GM12878 (cell line): ENCODE results near the gene HOXB3. TPM values are rescaled to one million over a fixed set of nuclear protein-coding genes. Genes with fewer than 3 reads are reported as not detected.

Experiments used
- ATAC-seq: fragments of 200-7000 bp; cut with Tn5 transposase; 3 replicates; pipeline ENCODE4 v1.9.1; 2020; ENCODE audit warnings: mild to moderate bottlenecking, moderate library complexity
- BruUV-seq: library from RNA; stranded (reverse); fragments of 400-500 nt; replicated peaks from 2 replicates; lab custom pipeline; 2021; lab: Mats Ljungman, UMichigan
- CTCF ChIA-PET: fragments of 300-600 bp; sonication (Branson Sonifier 250); formaldehyde crosslinking; extraction: SDS; loops from one replicate; lab custom pipeline; 2021; ENCODE audit warnings: inconsistent platforms; lab: Yijun Ruan, JAX
- POLR2A ChIA-PET: fragments of 350-600 bp; formaldehyde crosslinking; extraction: SDS; loops from one replicate; lab custom pipeline; 2021; ENCODE audit warnings: inconsistent platforms; lab: Charles Lee
- RAD21 ChIA-PET: fragments of 300-600 bp; sonication (Branson Sonifier 250); formaldehyde crosslinking; loops from one replicate; lab custom pipeline; 2023; ENCODE audit warnings: antibody characterized with exemption; ENCODE audit not compliant: unreplicated experiment; lab: Charles Lee
- SMC1A ChIA-PET: fragments of 300-600 bp; sonication (Branson Sonifier 250); formaldehyde crosslinking; loops from one replicate; lab custom pipeline; 2023; ENCODE audit not compliant: unreplicated experiment, uncharacterized antibody; lab: Charles Lee
- DNase-seq: peaks from one replicate; pipeline ENCODE4 v3.0.0-alpha.2; 2011; ENCODE audit warnings: low read depth, low spot score
- FAIRE-seq: peaks from 3 replicates; lab custom pipeline; 2011; peaks lifted over from hg19 to GRCh38; lab: Jason Lieb, UNC
- H2AFZ ChIP-seq: 2 replicates; pipeline ENCODE4 v1.6.0; 2011; ENCODE audit warnings: low read depth, low read length, control low read depth; ENCODE audit not compliant: control insufficient read depth
- H3K27ac ChIP-seq: 2 replicates; pipeline ENCODE4 v1.5.1; 2011; ENCODE audit warnings: control low read depth; ENCODE audit not compliant: control insufficient read depth, insufficient read depth
- H3K27me3 ChIP-seq, 2 experiments: replicated peaks in 1 of 2; 2 replicates each; pipeline versions ENCODE4 v1.6.0 to v1.6.1; 2011; ENCODE audit warnings: low read length in 1 of 2; ENCODE audit not compliant: control insufficient read depth in 2 of 2, insufficient read depth in 2 of 2
- H3K36me3 ChIP-seq, 2 experiments: 2 replicates each; pipeline ENCODE4 v1.5.1; 2011; ENCODE audit warnings: low read length in 1 of 2; ENCODE audit not compliant: control insufficient read depth in 2 of 2, insufficient read depth in 2 of 2
- H3K4me1 ChIP-seq: 2 replicates; pipeline ENCODE4 v1.6.1; 2011; ENCODE audit warnings: mild to moderate bottlenecking, low read length, moderate library complexity, mixed read lengths; ENCODE audit not compliant: control insufficient read depth, insufficient read depth
- H3K4me2 ChIP-seq: 2 replicates; pipeline ENCODE4 v1.6.0; 2011; ENCODE audit warnings: control low read depth; ENCODE audit not compliant: control insufficient read depth, insufficient read depth
- H3K4me3 ChIP-seq: fragments of 200-600 bp; sonication (generic); 2 replicates; pipeline ENCODE4 v1.5.1; 2016
- H3K79me2 ChIP-seq: 2 replicates; pipeline ENCODE4 v1.6.0; 2011; ENCODE audit warnings: low read length; ENCODE audit not compliant: control insufficient read depth, insufficient read depth
- H3K9ac ChIP-seq: 2 replicates; pipeline ENCODE4 v1.8.0; 2011; ENCODE audit warnings: low read length, control low read depth, mixed read lengths; ENCODE audit not compliant: control insufficient read depth, insufficient read depth
- H3K9me3 ChIP-seq: replicated peaks from 3 replicates; pipeline ENCODE4 v1.5.1; 2011; ENCODE audit warnings: mild to moderate bottlenecking, low read length; ENCODE audit not compliant: control insufficient read depth, insufficient read depth
- H4K20me1 ChIP-seq: 2 replicates; pipeline ENCODE4 v1.6.0; 2011; ENCODE audit not compliant: control insufficient read depth, insufficient read depth
- CHD4 ChIP-seq: fragments of 200-600 bp; sonication (generic); IDR thresholded peaks from 2 replicates; pipeline ENCODE4 v1.6.1; 2016; ENCODE audit warnings: mild to moderate bottlenecking
- JUND ChIP-seq: IDR thresholded peaks from 2 replicates; pipeline ENCODE4 v1.6.1; 2012; ENCODE audit warnings: low read depth, mild to moderate bottlenecking, low read length, improper control_type of control experiment, moderate library complexity
- MEF2A ChIP-seq: IDR thresholded peaks from 2 replicates; pipeline ENCODE4 v1.6.1; 2011; ENCODE audit warnings: low read depth, mild to moderate bottlenecking, low read length, moderate library complexity; ENCODE audit not compliant: insufficient read depth
- RBBP5 ChIP-seq: fragments of 200-600 bp; sonication (generic); conservative IDR thresholded peaks from 2 replicates; pipeline ENCODE4 v1.6.1; 2016
- TARDBP ChIP-seq: IDR thresholded peaks from 2 replicates; pipeline ENCODE4 v1.6.1; 2016; ENCODE audit warnings: borderline replicate concordance
- TBL1XR1 ChIP-seq: IDR thresholded peaks from 2 replicates; pipeline ENCODE4 v1.6.1; 2012; ENCODE audit warnings: low read depth, low read length, improper control_type of control experiment
- TCF12 ChIP-seq: IDR thresholded peaks from 2 replicates; pipeline ENCODE4 v1.6.1; 2011; ENCODE audit warnings: low read depth, mild to moderate bottlenecking, low read length
- ZZZ3 ChIP-seq: IDR thresholded peaks from 2 replicates; pipeline ENCODE4 v1.6.1; 2011; ENCODE audit warnings: low read depth; ENCODE audit not compliant: control insufficient read depth, insufficient read length
- WGBS: methylation state at CpG from one replicate; pipeline ENCODE4 v1.1.6; 2016; ENCODE audit warnings: low lambda C conversion rate; ENCODE audit not compliant: insufficient replicate concordance, insufficient coverage; ENCODE audit errors: missing lambda C conversion rate; 5-methylcytosine and 5-hydroxymethylcytosine counted together
- in situ Hi-C: fragments of 300-500 bp; cut with MboI; formaldehyde crosslinking; loops from 9 replicates; pipeline ENCODE4 v1.14.3; 2018; ENCODE audit warnings: mixed read lengths
- intact Hi-C: fragments of 100-400 bp; cut with micrococcal nuclease; formaldehyde crosslinking; loops from one replicate; pipeline ENCODE4 v1.14.2; 2022; ENCODE audit not compliant: unreplicated experiment
- polyA plus RNA-seq, 11 experiments: library from polyadenylated mRNA; depleted of rRNA in 4 of 11; unstranded in 6 of 11; stranded (reverse) in 5 of 11; fragments of >200 nt; fragmentation: Nextera tagmentation in 4 of 11; fragmentation: Illumina TruSeq in 1 of 11; extraction: Ambion mirVana in 4 of 11; extraction: Trizol in 1 of 11; gene quantifications; 1 replicate in 1 of 11; 2 replicates in 10 of 11; pipeline versions ENCODE4 v1.2.1 to v1.2.3, GENCODE V29; 2011 to 2016; ENCODE audit warnings: inconsistent platforms in 2 of 11, missing spikeins in 2 of 11, low read depth in 1 of 11
- total RNA-seq, 4 experiments: library from RNA; depleted of rRNA in 3 of 4; stranded (reverse); fragments of >200 nt in 3 of 4; fragmentation: Illumina TruSeq in 1 of 4; extraction: Trizol in 1 of 4; gene quantifications; 2 replicates each; pipeline versions ENCODE4 v1.2.1 to v1.2.3, GENCODE V29; 2013 to 2021
- TF ChIP-seq, protein P1 (sequence below): fragments of 450-650 bp; IDR thresholded peaks from 2 replicates; pipeline ENCODE4 v1.6.1; 2017; ENCODE audit warnings: mild to moderate bottlenecking
- TF ChIP-seq, protein P2 (sequence below): fragments of 450-650 bp; IDR thresholded peaks from 2 replicates; pipeline ENCODE4 v1.6.1; 2017; ENCODE audit warnings: borderline replicate concordance

HOXB3 gene
- total and polyA plus RNA-seq, 10 of the 15 experiments (the other 5 are each of a cell fraction or from before 2014, with no cell fraction given): 0.19 to 7.7 (median 2.9) TPM

DNA sequence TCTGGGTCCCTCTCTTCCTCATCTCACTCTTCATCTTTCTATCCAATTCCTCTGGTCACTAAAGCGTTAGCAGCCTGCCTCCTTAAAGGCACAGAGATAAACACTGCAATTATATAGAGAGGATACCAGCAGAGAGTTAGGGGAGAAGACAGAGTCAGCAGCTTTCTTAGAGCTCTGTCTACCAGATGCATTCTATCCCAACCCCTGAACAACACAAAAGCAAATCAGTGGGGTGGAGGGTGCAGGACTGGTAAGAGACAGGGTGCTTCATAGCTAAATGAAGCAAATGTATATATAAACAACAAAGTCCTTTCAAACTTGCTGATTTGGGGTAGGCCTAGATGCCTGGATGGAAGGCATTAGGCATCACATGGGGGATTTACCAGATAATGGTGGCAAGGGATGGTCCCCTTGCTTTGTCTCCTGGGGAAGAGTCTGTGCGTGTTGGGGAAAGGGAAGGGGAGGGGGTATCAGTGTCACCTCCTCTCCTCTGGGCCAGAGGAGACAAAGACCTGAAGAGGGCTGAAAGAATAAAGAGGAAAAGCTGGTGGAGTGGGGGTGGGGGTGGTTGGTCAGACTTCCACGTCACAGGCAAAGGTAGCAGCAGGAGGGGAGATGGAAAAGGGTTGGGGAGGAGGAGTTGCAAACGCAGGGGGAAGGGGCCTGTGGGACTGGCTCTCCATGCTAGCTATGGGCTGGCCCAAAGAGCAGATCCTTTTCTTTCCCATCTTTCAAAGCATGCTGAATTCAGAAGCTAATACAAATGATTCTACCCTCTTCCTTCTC, 23.9 kb downstream of the HOXB3 start:
- 33% methylated on average over 3 of the region's 4 CpGs for WGBS
- intact Hi-C loops (no loop called here), in situ Hi-C loops (no loop called here)
- POLR2A ChIA-PET: interaction anchor here (1.2 kb wide), 1 partner anchor 20 kb away, joined by 3 read pairs; no protein-coding TSS in a partner anchor
- no peak for TF ChIP-seq TBL1XR1
- no peak for TF ChIP-seq TARDBP
- TF ChIP-seq, protein P1, sequence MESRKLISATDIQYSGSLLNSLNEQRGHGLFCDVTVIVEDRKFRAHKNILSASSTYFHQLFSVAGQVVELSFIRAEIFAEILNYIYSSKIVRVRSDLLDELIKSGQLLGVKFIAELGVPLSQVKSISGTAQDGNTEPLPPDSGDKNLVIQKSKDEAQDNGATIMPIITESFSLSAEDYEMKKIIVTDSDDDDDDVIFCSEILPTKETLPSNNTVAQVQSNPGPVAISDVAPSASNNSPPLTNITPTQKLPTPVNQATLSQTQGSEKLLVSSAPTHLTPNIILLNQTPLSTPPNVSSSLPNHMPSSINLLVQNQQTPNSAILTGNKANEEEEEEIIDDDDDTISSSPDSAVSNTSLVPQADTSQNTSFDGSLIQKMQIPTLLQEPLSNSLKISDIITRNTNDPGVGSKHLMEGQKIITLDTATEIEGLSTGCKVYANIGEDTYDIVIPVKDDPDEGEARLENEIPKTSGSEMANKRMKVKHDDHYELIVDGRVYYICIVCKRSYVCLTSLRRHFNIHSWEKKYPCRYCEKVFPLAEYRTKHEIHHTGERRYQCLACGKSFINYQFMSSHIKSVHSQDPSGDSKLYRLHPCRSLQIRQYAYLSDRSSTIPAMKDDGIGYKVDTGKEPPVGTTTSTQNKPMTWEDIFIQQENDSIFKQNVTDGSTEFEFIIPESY: no peak
- TF ChIP-seq RBBP5: no peak
- TF ChIP-seq MEF2A: no peak
- no peak for TF ChIP-seq ZZZ3
- TF ChIP-seq JUND: no peak
- TF ChIP-seq TCF12: no peak
- TF ChIP-seq CHD4: no peak
- TF ChIP-seq, protein P2, sequence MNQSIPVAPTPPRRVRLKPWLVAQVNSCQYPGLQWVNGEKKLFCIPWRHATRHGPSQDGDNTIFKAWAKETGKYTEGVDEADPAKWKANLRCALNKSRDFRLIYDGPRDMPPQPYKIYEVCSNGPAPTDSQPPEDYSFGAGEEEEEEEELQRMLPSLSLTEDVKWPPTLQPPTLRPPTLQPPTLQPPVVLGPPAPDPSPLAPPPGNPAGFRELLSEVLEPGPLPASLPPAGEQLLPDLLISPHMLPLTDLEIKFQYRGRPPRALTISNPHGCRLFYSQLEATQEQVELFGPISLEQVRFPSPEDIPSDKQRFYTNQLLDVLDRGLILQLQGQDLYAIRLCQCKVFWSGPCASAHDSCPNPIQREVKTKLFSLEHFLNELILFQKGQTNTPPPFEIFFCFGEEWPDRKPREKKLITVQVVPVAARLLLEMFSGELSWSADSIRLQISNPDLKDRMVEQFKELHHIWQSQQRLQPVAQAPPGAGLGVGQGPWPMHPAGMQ: no peak
- H3K79me2 ChIP-seq: no peaks in the 10 kb centered on the region
- H3K27ac ChIP-seq: no peak overlapping the region
- no peak for FAIRE-seq
- H3K4me1 ChIP-seq: no peaks in the 10 kb centered on the region
- H2AFZ ChIP-seq: no peak overlapping the region
- RAD21 ChIA-PET: interaction anchor here (1.1 kb wide), 1 partner anchor 17 kb away, joined by 3 read pairs; no protein-coding TSS in a partner anchor
- ATAC-seq: no peak
- DNase-seq: no peak
- no TSS peak for BruUV-seq
- no peak overlapping the region for H3K4me3 ChIP-seq
- no peaks in the 10 kb centered on the region for H3K27me3 ChIP-seq
- no peak overlapping the region for H3K9ac ChIP-seq
- H3K9me3 ChIP-seq: no peaks in the 10 kb centered on the region
- no peaks in the 10 kb centered on the region; a peak in 1 of 4 replicates for H3K36me3 ChIP-seq
- no peaks in the 10 kb centered on the region for H4K20me1 ChIP-seq
- SMC1A ChIA-PET: interaction anchor here (0.6 to 1.3 kb wide), 5 partner anchors 9 to 271 kb away, joined by 3 to 7 read pairs (median 3); no protein-coding TSS in a partner anchor
- H3K4me2 ChIP-seq: no peak overlapping the region
- CTCF ChIA-PET: no interaction called here
